ENCODE results near the gene RELN.

The RELN gene

GRCh38 chr7:103879928-103880600 lies 109.4 kb downstream of the RELN start:
- CTCF ChIA-PET = interaction anchor here (1.0 to 1.5 kb wide), 5 partner anchors 9 to 34 kb away, joined by 3 to 5 read pairs (median 3); no protein-coding TSS in a partner anchor

GRCh38 chr7:103879411-103879810 lies 110.0 kb downstream of the RELN start:
- TF ChIP-seq CTCF (IDR thresholded peaks at IDR 0.05; ENCODE audit: control extremely low read depth, extremely low read depth, low read depth, missing control alignments) = no peak
- DNase-seq (ENCODE audit: extremely low spot score) = no peak
- POLR2A ChIA-PET = no interaction called here
- CTCF ChIA-PET = interaction anchor here (1.0 to 1.3 kb wide), 4 partner anchors 8 to 35 kb away, joined by 3 read pairs; no protein-coding TSS in a partner anchor

More at GRCh38 chr7:103879928-103880600, 109.4 kb downstream of the RELN start:
- no peak for TF ChIP-seq CTCF (IDR thresholded peaks at IDR 0.05; ENCODE audit: control extremely low read depth, extremely low read depth, low read depth, missing control alignments)
- POLR2A ChIA-PET = no interaction called here
- DNase-seq (ENCODE audit: extremely low spot score) = no peak

GRCh38 chr7:103877565-103877964 lies 111.9 kb downstream of the RELN start:
- no peak for DNase-seq (ENCODE audit: extremely low spot score)
- ChIA-PET CTCF (interaction anchor here (1.5 kb wide), 1 partner anchor 35 kb away, joined by 3 read pairs; no protein-coding TSS in a partner anchor), POLR2A (no interaction called here)
- no peak for TF ChIP-seq CTCF (IDR thresholded peaks at IDR 0.05; ENCODE audit: control extremely low read depth, extremely low read depth, low read depth, missing control alignments)

GRCh38 chr7:103875718-103876117 lies 113.7 kb downstream of the RELN start:
- no peak for TF ChIP-seq CTCF (IDR thresholded peaks at IDR 0.05; ENCODE audit: control extremely low read depth, extremely low read depth, low read depth, missing control alignments)
- no peak for DNase-seq (ENCODE audit: extremely low spot score)
- ChIA-PET POLR2A (no interaction called here), CTCF (no interaction called here)

GRCh38 chr7:103871473-103871872 lies 118.0 kb downstream of the RELN start:
- ChIA-PET CTCF (interaction anchor here (1.3 kb wide), 1 partner anchor 9 kb away, joined by 3 read pairs; no protein-coding TSS in a partner anchor), POLR2A (no interaction called here)
- DNase-seq (ENCODE audit: extremely low spot score) = no peak
- TF ChIP-seq CTCF (IDR thresholded peaks at IDR 0.05; ENCODE audit: control extremely low read depth, extremely low read depth, low read depth, missing control alignments) = no peak

- POLR2A ChIA-PET = no interaction called here
- no peak for TF ChIP-seq CTCF (IDR thresholded peaks at IDR 0.05; ENCODE audit: control extremely low read depth, extremely low read depth, low read depth, missing control alignments)
- no peak for DNase-seq (ENCODE audit: extremely low spot score)
- CTCF ChIA-PET = interaction anchor here (1.1 to 1.3 kb wide), 2 partner anchors 9 to 21 kb away, joined by 3 read pairs; no protein-coding TSS in a partner anchor
These were observed 118.8 kb downstream of the RELN start for GRCh38 chr7:103870664-103871063.
